Astrocyte of the cerebellum (primary cell): ENCODE measurements around the gene ITGB8.

ENCODE experiments used
- DNase-seq: peaks from one replicate; pipeline ENCODE4 v3.0.0-alpha.2; 2011; ENCODE audit warnings: low read depth
- H3K4me3 ChIP-seq: 2 replicates; pipeline ENCODE4 v1.5.1; 2011; ENCODE audit warnings: mild to moderate bottlenecking, low read depth, low read length, moderate library complexity
- CTCF ChIP-seq: IDR thresholded peaks from 2 replicates; pipeline ENCODE4 v1.5.1; 2012; ENCODE audit warnings: low read length, low read depth, moderate library complexity, mild to moderate bottlenecking; ENCODE audit errors: missing control alignments
- in situ Hi-C: cut with HindIII; loops from 2 replicates; pipeline ENCODE4 v1.10.0; 2017; ENCODE audit warnings: low sequenced_read_pairs

The ITGB8 gene

GRCh38 chr7:20329389-20330238, 1.1 kb upstream of the ITGB8 start:
- in situ Hi-C loops, result no loop called here
- peak; percentile 53 for DNase-seq
- TF ChIP-seq CTCF, result peak; percentile 54
- peak overlapping the region; percentile 83 for H3K4me3 ChIP-seq

- no peak for TF ChIP-seq CTCF
- peak overlapping the region; percentile 83 for H3K4me3 ChIP-seq
- in situ Hi-C loops, result no loop called here
- no peak for DNase-seq
These were observed 519 bp downstream of the ITGB8 start for GRCh38 chr7:20330928-20331909.

GRCh38 chr7:20331910-20332813, 1.5 kb downstream of the ITGB8 start:
- no peak for DNase-seq
- H3K4me3 ChIP-seq, result peak overlapping the region; percentile 83
- in situ Hi-C loops, result no loop called here
- no peak for TF ChIP-seq CTCF

GRCh38 chr7:20338285-20338684, 7.6 kb downstream of the ITGB8 start:
- TF ChIP-seq CTCF, result no peak
- H3K4me3 ChIP-seq, result no peak overlapping the region
- in situ Hi-C loops, result no loop called here
- DNase-seq, result no peak

- H3K4me3 ChIP-seq, result no peak overlapping the region
- in situ Hi-C loops, result no loop called here
- DNase-seq, result peak; percentile 12
- no peak for TF ChIP-seq CTCF
These were observed 10.1 kb downstream of the ITGB8 start for GRCh38 chr7:20340839-20341238.

GRCh38 chr7:20343205-20343604, 12.5 kb downstream of the ITGB8 start:
- H3K4me3 ChIP-seq, result no peak overlapping the region
- DNase-seq, result no peak
- peak; percentile 33 for TF ChIP-seq CTCF
- in situ Hi-C loops, result no loop called here
